ENCODE results near the gene MRPS30.
A peak's percentile ranks its signal among the peaks of the same experiment; 100 is the strongest.
"Not testable (repeated sequence)": the region's sequence is repeated elsewhere in the genome, so short reads cannot be mapped to it uniquely, and the experiment has no call there.

The MRPS30 gene

GRCh38 chr5:44772397-44772796 lies 36.4 kb upstream of the MRPS30 start:
- not testable (repeated sequence) for H3K27me3 ChIP-seq (ENCODE audit: insufficient read depth, low read length); H3K4me1 ChIP-seq (ENCODE audit: control insufficient read depth in 1 of 2, insufficient read depth in 2 of 2, low read length in 2 of 2); H3K14ac ChIP-seq (ENCODE audit: low read length); H3K4ac ChIP-seq (ENCODE audit: low read depth, low read length); H2BK5ac ChIP-seq (ENCODE audit: low read depth, low read length, poor library complexity); H4K12ac ChIP-seq (ENCODE audit: low read depth, low read length); H2AK5ac ChIP-seq (ENCODE audit: low read length); H3K36me3 ChIP-seq (ENCODE audit: control insufficient read depth in 1 of 2, insufficient read depth in 2 of 2, low read length in 2 of 2); H3K18ac ChIP-seq (ENCODE audit: low read length); H3K9ac ChIP-seq (ENCODE audit: low read length); H3K27ac ChIP-seq (ENCODE audit: low read depth, low read length); H3K9me3 ChIP-seq (ENCODE audit: insufficient read depth, low read depth, low read length); H3K4me3 ChIP-seq (ENCODE audit: low read depth, low read length); H3K23ac ChIP-seq (ENCODE audit: low read length); H2BK12ac ChIP-seq (ENCODE audit: low read length); H4K8ac ChIP-seq (ENCODE audit: low read depth, low read length); H3K79me1 ChIP-seq (ENCODE audit: low read length); H4K91ac ChIP-seq (ENCODE audit: low read depth, low read length); H3K79me2 ChIP-seq (ENCODE audit: control insufficient read depth, insufficient read depth, low read length, poor library complexity); H2AFZ ChIP-seq (ENCODE audit: insufficient read depth, low read length, poor library complexity); DNase-seq; H2BK120ac ChIP-seq (ENCODE audit: insufficient read depth, low read length, poor library complexity); H3K4me2 ChIP-seq (ENCODE audit: low read length)
- WGBS (ENCODE audit: extremely low coverage, insufficient coverage, insufficient read length), result no CpG with 5 or more reads among the region's 11 CpGs

- no peak overlapping the region for H3K4ac ChIP-seq (ENCODE audit: low read depth, low read length)
- H3K23ac ChIP-seq (ENCODE audit: low read length), result no peak overlapping the region
- H3K79me1 ChIP-seq (ENCODE audit: low read length), result no peaks in the 10 kb centered on the region
- no peak overlapping the region for H4K8ac ChIP-seq (ENCODE audit: low read depth, low read length)
- no CpG with 5 or more reads among the region's 1 CpG for WGBS (ENCODE audit: extremely low coverage, insufficient coverage, insufficient read length)
- no peak overlapping the region for H2BK5ac ChIP-seq (ENCODE audit: low read depth, low read length, poor library complexity)
- H3K18ac ChIP-seq (ENCODE audit: low read length), result no peak overlapping the region
- H3K9me3 ChIP-seq (ENCODE audit: insufficient read depth, low read depth, low read length), result no peaks in the 10 kb centered on the region
- H3K79me2 ChIP-seq (ENCODE audit: control insufficient read depth, insufficient read depth, low read length, poor library complexity), result no peaks in the 10 kb centered on the region
- no peak overlapping the region for H2AFZ ChIP-seq (ENCODE audit: insufficient read depth, low read length, poor library complexity)
- H4K12ac ChIP-seq (ENCODE audit: low read depth, low read length), result no peak overlapping the region
- no peaks in the 10 kb centered on the region for H3K36me3 ChIP-seq (ENCODE audit: control insufficient read depth in 1 of 2, insufficient read depth in 2 of 2, low read length in 2 of 2)
- H2AK5ac ChIP-seq (ENCODE audit: low read length), result no peak overlapping the region
- no peak overlapping the region for H3K9ac ChIP-seq (ENCODE audit: low read length)
- no peak overlapping the region for H4K91ac ChIP-seq (ENCODE audit: low read depth, low read length)
- no peaks in the 10 kb centered on the region for H3K27me3 ChIP-seq (ENCODE audit: insufficient read depth, low read length)
- H3K4me3 ChIP-seq (ENCODE audit: low read depth, low read length), result no peak overlapping the region
- H2BK12ac ChIP-seq (ENCODE audit: low read length), result no peak overlapping the region
- H3K4me1 ChIP-seq (ENCODE audit: control insufficient read depth in 1 of 2, insufficient read depth in 2 of 2, low read length in 2 of 2), result no peaks in the 10 kb centered on the region
- peak in 1 of 2 donors; percentile 81 for DNase-seq
- no peak overlapping the region for H3K27ac ChIP-seq (ENCODE audit: low read depth, low read length)
- no peak overlapping the region for H2BK120ac ChIP-seq (ENCODE audit: insufficient read depth, low read length, poor library complexity)
- no peak overlapping the region for H3K14ac ChIP-seq (ENCODE audit: low read length)
- no peak overlapping the region for H3K4me2 ChIP-seq (ENCODE audit: low read length)
Measured at GRCh38 chr5:44774279-44774880, 34.4 kb upstream of the MRPS30 start.

- H3K79me2 ChIP-seq (ENCODE audit: control insufficient read depth, insufficient read depth, low read length, poor library complexity), result no peaks in the 10 kb centered on the region
- no peak overlapping the region for H3K4me3 ChIP-seq (ENCODE audit: low read depth, low read length)
- no peak overlapping the region for H4K12ac ChIP-seq (ENCODE audit: low read depth, low read length)
- H3K18ac ChIP-seq (ENCODE audit: low read length), result no peak overlapping the region
- no peaks in the 10 kb centered on the region for H3K36me3 ChIP-seq (ENCODE audit: control insufficient read depth in 1 of 2, insufficient read depth in 2 of 2, low read length in 2 of 2)
- no peak overlapping the region for H2BK12ac ChIP-seq (ENCODE audit: low read length)
- no peaks in the 10 kb centered on the region for H3K79me1 ChIP-seq (ENCODE audit: low read length)
- WGBS (ENCODE audit: extremely low coverage, insufficient coverage, insufficient read length), result no CpG with 5 or more reads among the region's 4 CpGs
- no peak overlapping the region for H2BK5ac ChIP-seq (ENCODE audit: low read depth, low read length, poor library complexity)
- H2AK5ac ChIP-seq (ENCODE audit: low read length), result no peak overlapping the region
- H4K91ac ChIP-seq (ENCODE audit: low read depth, low read length), result no peak overlapping the region
- H3K27me3 ChIP-seq (ENCODE audit: insufficient read depth, low read length), result no peaks in the 10 kb centered on the region
- H3K9ac ChIP-seq (ENCODE audit: low read length), result no peak overlapping the region
- DNase-seq, result no peak
- H3K4me1 ChIP-seq (ENCODE audit: control insufficient read depth in 1 of 2, insufficient read depth in 2 of 2, low read length in 2 of 2), result no peaks in the 10 kb centered on the region
- H3K4ac ChIP-seq (ENCODE audit: low read depth, low read length), result no peak overlapping the region
- H3K14ac ChIP-seq (ENCODE audit: low read length), result no peak overlapping the region
- no peak overlapping the region for H3K27ac ChIP-seq (ENCODE audit: low read depth, low read length)
- H3K23ac ChIP-seq (ENCODE audit: low read length), result no peak overlapping the region
- no peak overlapping the region for H2AFZ ChIP-seq (ENCODE audit: insufficient read depth, low read length, poor library complexity)
- no peak overlapping the region for H3K4me2 ChIP-seq (ENCODE audit: low read length)
- no peak overlapping the region for H2BK120ac ChIP-seq (ENCODE audit: insufficient read depth, low read length, poor library complexity)
- no peak overlapping the region for H4K8ac ChIP-seq (ENCODE audit: low read depth, low read length)
- no peaks in the 10 kb centered on the region for H3K9me3 ChIP-seq (ENCODE audit: insufficient read depth, low read depth, low read length)
Measured at GRCh38 chr5:44779167-44779566, 29.6 kb upstream of the MRPS30 start.

- no CpG with 5 or more reads among the region's 4 CpGs for WGBS (ENCODE audit: extremely low coverage, insufficient coverage, insufficient read length)
- H3K79me1 ChIP-seq (ENCODE audit: low read length), result no peaks in the 10 kb centered on the region
- H4K91ac ChIP-seq (ENCODE audit: low read depth, low read length), result no peak overlapping the region
- no peak overlapping the region for H3K4me2 ChIP-seq (ENCODE audit: low read length)
- no peak overlapping the region for H3K4me3 ChIP-seq (ENCODE audit: low read depth, low read length)
- no peak overlapping the region for H3K23ac ChIP-seq (ENCODE audit: low read length)
- H2AK5ac ChIP-seq (ENCODE audit: low read length), result no peak overlapping the region
- no peaks in the 10 kb centered on the region for H3K36me3 ChIP-seq (ENCODE audit: control insufficient read depth in 1 of 2, insufficient read depth in 2 of 2, low read length in 2 of 2)
- DNase-seq, result peak; percentile 12 to 61
- H3K9me3 ChIP-seq (ENCODE audit: insufficient read depth, low read depth, low read length), result peaks cover 2% of the 10 kb centered on the region
- no peak overlapping the region for H3K14ac ChIP-seq (ENCODE audit: low read length)
- no peaks in the 10 kb centered on the region for H3K4me1 ChIP-seq (ENCODE audit: control insufficient read depth in 1 of 2, insufficient read depth in 2 of 2, low read length in 2 of 2)
- no peak overlapping the region for H4K8ac ChIP-seq (ENCODE audit: low read depth, low read length)
- H3K4ac ChIP-seq (ENCODE audit: low read depth, low read length), result no peak overlapping the region
- H2BK120ac ChIP-seq (ENCODE audit: insufficient read depth, low read length, poor library complexity), result no peak overlapping the region
- H3K9ac ChIP-seq (ENCODE audit: low read length), result no peak overlapping the region
- no peak overlapping the region for H2BK5ac ChIP-seq (ENCODE audit: low read depth, low read length, poor library complexity)
- no peak overlapping the region for H2BK12ac ChIP-seq (ENCODE audit: low read length)
- H3K27ac ChIP-seq (ENCODE audit: low read depth, low read length), result no peak overlapping the region
- H3K27me3 ChIP-seq (ENCODE audit: insufficient read depth, low read length), result no peaks in the 10 kb centered on the region
- H4K12ac ChIP-seq (ENCODE audit: low read depth, low read length), result no peak overlapping the region
- no peak overlapping the region for H3K18ac ChIP-seq (ENCODE audit: low read length)
- no peaks in the 10 kb centered on the region for H3K79me2 ChIP-seq (ENCODE audit: control insufficient read depth, insufficient read depth, low read length, poor library complexity)
- no peak overlapping the region for H2AFZ ChIP-seq (ENCODE audit: insufficient read depth, low read length, poor library complexity)
Measured at GRCh38 chr5:44783634-44784315, 25.0 kb upstream of the MRPS30 start.

Measured in trophoblast cell (in vitro differentiated cells and primary cell).